Measurements from ENCODE around the gene VPS45.

Gene VPS45

DNA sequence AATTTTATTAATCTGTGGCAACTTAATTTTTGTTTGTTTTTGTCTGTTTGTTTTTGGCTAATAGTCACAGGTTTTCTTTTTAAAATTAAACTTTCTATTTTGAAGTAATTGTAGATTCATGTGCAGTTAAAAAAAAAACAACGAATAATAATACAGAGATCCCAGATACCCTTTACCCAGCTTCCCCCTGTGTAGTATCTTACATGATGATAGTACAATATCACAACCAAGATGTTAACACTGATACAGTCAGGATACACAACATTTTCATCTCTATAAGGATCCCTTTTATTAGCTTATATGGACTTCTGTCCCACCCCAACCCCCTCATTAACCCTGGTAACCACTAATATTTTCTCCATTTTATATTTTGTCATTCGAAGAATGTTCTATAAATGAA is 5.9 kb downstream of the VPS45 start:
- TF ChIP-seq, protein P1, sequence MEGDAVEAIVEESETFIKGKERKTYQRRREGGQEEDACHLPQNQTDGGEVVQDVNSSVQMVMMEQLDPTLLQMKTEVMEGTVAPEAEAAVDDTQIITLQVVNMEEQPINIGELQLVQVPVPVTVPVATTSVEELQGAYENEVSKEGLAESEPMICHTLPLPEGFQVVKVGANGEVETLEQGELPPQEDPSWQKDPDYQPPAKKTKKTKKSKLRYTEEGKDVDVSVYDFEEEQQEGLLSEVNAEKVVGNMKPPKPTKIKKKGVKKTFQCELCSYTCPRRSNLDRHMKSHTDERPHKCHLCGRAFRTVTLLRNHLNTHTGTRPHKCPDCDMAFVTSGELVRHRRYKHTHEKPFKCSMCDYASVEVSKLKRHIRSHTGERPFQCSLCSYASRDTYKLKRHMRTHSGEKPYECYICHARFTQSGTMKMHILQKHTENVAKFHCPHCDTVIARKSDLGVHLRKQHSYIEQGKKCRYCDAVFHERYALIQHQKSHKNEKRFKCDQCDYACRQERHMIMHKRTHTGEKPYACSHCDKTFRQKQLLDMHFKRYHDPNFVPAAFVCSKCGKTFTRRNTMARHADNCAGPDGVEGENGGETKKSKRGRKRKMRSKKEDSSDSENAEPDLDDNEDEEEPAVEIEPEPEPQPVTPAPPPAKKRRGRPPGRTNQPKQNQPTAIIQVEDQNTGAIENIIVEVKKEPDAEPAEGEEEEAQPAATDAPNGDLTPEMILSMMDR (conservative IDR thresholded peaks at IDR 0.05) = no peak
- no peak overlapping the region for H3K27ac ChIP-seq

DNA sequence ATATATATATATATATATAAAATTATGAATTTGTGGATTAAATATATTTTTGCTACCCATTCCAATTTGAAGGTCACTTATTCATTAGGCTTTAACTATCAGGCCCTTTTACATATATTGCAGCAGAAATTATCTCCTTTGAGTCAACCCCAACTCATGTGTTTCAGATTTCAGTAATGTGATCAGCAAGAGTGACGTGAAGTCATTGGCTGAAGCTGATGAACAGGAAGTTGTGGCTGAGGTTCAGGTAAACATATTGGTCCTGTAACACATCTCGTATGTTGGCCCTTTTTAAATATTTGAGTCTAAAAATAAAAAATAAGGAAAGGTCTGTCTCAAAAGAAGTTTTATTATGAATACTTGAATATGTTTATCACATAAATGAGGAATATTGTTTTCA is 8.5 kb downstream of the VPS45 start:
- no peak overlapping the region for H3K27ac ChIP-seq
- TF ChIP-seq, protein P1 (conservative IDR thresholded peaks at IDR 0.05) = no peak

DNA sequence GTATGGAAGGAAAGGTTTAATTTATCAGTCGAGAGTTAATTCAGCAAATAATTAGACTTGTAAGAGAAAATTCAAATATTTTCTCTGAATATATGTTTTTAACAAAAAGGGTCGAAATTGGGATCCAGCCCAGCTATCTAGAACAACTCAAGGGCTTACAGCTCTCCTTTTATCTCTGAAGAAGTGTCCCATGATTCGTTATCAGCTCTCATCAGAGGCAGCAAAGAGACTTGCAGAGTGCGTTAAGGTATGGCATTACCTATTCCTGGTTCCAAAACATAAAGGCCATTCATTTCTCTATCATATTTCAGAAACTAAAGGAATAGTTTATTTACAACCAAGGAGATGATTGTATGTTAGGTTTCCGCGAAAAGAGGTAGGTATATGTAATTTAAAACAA is 9.4 kb downstream of the VPS45 start:
- H3K27ac ChIP-seq = no peak overlapping the region
- TF ChIP-seq, protein P1 (conservative IDR thresholded peaks at IDR 0.05) = no peak

DNA sequence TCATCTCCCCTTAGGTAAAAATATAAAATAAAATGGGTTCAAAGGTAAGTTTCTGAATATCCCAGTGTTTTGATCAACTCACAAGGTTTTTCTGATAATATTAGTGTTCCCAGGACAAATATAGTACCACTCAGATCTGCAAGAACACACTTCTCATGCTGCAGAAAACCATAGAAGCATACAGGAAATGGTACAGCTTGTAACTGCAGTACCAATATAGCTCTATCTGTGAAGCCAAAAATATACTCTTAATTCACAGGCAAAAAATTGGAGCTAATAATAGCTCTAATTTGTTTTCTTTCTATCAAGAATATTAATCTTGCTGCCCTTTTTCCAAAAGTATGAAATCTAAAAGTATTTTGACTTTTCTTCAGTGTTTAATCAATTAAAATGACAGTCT is 13.2 kb downstream of the VPS45 start:
- TF ChIP-seq, protein P1 (conservative IDR thresholded peaks at IDR 0.05) = no peak

DNA sequence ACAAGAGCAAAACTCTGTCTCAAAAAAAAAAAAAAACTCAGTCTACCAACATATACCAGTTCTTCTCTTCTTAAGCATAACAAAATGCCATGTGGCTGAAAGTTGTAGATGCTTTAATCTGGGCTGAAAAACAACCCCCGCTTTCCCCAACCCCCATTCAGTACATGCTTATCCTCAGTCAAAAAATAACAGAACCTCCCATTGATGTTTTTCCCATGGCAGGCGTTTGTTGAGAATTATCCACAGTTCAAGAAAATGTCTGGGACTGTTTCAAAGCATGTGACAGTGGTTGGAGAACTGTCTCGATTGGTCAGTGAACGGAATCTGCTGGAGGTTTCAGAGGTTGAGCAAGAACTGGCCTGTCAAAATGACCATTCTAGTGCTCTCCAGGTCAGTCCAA is 14.9 kb downstream of the VPS45 start:
- H3K27ac ChIP-seq = no peak overlapping the region
- TF ChIP-seq, protein P1 (conservative IDR thresholded peaks at IDR 0.05) = no peak

More for the DNA sequence above, 13.2 kb downstream of the VPS45 start:
- no peak overlapping the region for H3K27ac ChIP-seq

DNA sequence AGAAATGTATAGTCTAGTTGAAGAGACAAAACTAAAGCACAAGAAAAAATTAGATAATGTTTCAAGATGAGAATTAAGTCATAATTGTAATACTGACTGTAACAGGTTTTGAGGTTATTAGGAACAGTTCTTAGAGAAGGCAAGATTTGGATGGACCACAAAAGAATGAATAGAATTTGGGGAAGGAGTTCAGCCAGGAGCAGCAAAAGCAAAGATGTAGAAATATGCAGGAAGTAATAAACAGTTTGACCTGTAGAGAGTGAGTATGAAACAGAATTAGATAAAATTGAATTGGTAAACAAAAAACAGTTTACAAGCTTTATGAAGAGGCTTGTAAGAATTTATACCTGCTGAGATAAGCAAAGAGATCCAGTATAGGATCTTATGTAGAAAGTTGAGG is 16.3 kb downstream of the VPS45 start:
- TF ChIP-seq, protein P1 (conservative IDR thresholded peaks at IDR 0.05) = no peak
- no peak overlapping the region for H3K27ac ChIP-seq

DNA sequence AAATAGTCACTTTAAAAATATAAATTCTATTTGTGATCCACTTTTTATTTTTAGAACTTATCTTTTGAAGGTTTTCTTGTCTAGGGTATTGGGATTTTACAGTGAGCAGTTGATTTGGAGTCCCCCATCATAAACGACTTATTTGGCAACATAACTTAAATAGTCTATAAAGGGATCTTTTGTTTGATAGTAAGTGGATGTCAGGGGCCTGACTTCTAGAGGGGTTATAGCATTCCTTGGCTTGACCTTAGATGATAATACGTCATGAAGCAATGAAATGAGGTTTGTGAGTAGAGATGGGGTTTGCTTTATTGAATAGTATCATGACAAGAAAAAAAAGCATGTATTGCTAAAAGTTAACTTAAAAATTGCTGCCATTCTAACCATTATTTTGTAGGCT is 17.8 kb downstream of the VPS45 start:
- TF ChIP-seq, protein P1 (conservative IDR thresholded peaks at IDR 0.05) = no peak
- no peak overlapping the region for H3K27ac ChIP-seq

DNA sequence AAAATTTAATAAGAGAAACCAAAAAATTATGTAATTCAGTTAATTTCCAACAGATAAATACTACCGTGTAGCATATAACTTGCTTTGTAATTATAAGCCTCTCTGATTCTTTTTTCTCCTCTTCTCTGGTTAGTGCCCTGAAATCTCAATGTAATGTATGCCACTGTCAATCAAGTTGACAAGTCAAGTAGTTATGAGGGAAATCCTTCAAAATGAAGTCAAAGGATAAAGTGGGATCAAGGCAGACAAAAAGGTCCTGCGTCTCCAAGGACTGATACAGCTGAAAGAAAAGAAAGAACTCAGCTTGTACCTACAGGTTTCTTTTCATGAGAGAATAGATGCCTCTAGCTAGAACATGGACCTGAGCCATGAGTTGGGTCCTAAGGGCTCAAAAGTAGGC is 19.8 kb downstream of the VPS45 start:
- H3K27ac ChIP-seq = no peak overlapping the region
- TF ChIP-seq, protein P1 (conservative IDR thresholded peaks at IDR 0.05) = no peak

Data from VCaP (cell line).